ENCODE results near the gene SOBP. TPM values are rescaled to one million over a fixed set of nuclear protein-coding genes. Genes with fewer than 3 reads are reported as not detected.

Gene SOBP
- total RNA-seq, 1 experiment from 2014 or later: 10.1 TPM

- TF ChIP-seq, protein P1, sequence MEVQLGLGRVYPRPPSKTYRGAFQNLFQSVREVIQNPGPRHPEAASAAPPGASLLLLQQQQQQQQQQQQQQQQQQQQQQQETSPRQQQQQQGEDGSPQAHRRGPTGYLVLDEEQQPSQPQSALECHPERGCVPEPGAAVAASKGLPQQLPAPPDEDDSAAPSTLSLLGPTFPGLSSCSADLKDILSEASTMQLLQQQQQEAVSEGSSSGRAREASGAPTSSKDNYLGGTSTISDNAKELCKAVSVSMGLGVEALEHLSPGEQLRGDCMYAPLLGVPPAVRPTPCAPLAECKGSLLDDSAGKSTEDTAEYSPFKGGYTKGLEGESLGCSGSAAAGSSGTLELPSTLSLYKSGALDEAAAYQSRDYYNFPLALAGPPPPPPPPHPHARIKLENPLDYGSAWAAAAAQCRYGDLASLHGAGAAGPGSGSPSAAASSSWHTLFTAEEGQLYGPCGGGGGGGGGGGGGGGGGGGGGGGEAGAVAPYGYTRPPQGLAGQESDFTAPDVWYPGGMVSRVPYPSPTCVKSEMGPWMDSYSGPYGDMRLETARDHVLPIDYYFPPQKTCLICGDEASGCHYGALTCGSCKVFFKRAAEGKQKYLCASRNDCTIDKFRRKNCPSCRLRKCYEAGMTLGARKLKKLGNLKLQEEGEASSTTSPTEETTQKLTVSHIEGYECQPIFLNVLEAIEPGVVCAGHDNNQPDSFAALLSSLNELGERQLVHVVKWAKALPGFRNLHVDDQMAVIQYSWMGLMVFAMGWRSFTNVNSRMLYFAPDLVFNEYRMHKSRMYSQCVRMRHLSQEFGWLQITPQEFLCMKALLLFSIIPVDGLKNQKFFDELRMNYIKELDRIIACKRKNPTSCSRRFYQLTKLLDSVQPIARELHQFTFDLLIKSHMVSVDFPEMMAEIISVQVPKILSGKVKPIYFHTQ (CRISPR knock-in tag; IDR thresholded peaks at IDR 0.05): no peak
- no peak for TF ChIP-seq JAZF1 (CRISPR knock-in tag; IDR thresholded peaks at IDR 0.05)
- no peak for TF ChIP-seq JUN (CRISPR knock-in tag; IDR thresholded peaks at IDR 0.05)
- no peak for TF ChIP-seq NR3C1 (CRISPR knock-in tag; conservative IDR thresholded peaks at IDR 0.05; ENCODE audit: low read depth)
- no peak for TF ChIP-seq ZNF138 (CRISPR knock-in tag; conservative IDR thresholded peaks at IDR 0.05)
- no peak for TF ChIP-seq FOXK1 (CRISPR knock-in tag; IDR thresholded peaks at IDR 0.05)
These were observed 41.1 kb upstream of the SOBP start (continued) for GRCh38 chr6:107448776-107449175.

GRCh38 chr6:107458672-107459282, 31.1 kb upstream of the SOBP start:
- no peaks in the 10 kb centered on the region for H3K9me3 Mint-ChIP-seq
- peak; percentile 19 for ATAC-seq
- H3K27ac Mint-ChIP-seq: peak overlapping the region; percentile 88
- H3K4me3 Mint-ChIP-seq: peak overlapping the region; percentile 81
- TF ChIP-seq ERG (CRISPR knock-in tag; IDR thresholded peaks at IDR 0.05) (no peak), SMAD3 (CRISPR knock-in tag; IDR thresholded peaks at IDR 0.05; ENCODE audit: borderline replicate concordance) (no peak), JUN (CRISPR knock-in tag; IDR thresholded peaks at IDR 0.05) (peak; percentile 51; the same call in 1 of the 2 replicates), NR3C1 (CRISPR knock-in tag; conservative IDR thresholded peaks at IDR 0.05; ENCODE audit: low read depth) (no peak), ESRRA (CRISPR knock-in tag; IDR thresholded peaks at IDR 0.05; ENCODE audit: borderline replicate concordance) (0 out of 2 replicates have a peak, but pooled peaks have one; percentile 35)
- DNase-seq (ENCODE audit: low spot score): peak; percentile 32
- ChIA-PET CTCF (interaction anchor here (0.8 to 2.3 kb wide), 30 partner anchors 10 to 280 kb away, joined by 3 to 31 read pairs (median 4); partner anchors contain the start of gene SOBP), POLR2A (interaction anchor here (0.5 to 1.3 kb wide), 9 partner anchors 21 to 403 kb away, joined by 3 to 7 read pairs (median 4); no protein-coding TSS in a partner anchor)
- peaks cover 7% of the 10 kb centered on the region for H3K4me1 Mint-ChIP-seq
- H3K36me3 Mint-ChIP-seq: no peaks in the 10 kb centered on the region
- no peaks in the 10 kb centered on the region for H3K27me3 Mint-ChIP-seq (ENCODE audit: low read depth)

- Mint-ChIP-seq H3K4me1 (peaks cover 7% of the 10 kb centered on the region), H3K36me3 (no peaks in the 10 kb centered on the region), H3K4me3 (peak within 1 kb of the TSS; percentile 81), H3K27me3 (ENCODE audit: low read depth) (no peaks in the 10 kb centered on the region), H3K9me3 (no peaks in the 10 kb centered on the region), H3K27ac (peak within 1 kb of the TSS; percentile 88)
- DNase-seq (ENCODE audit: low spot score) (peak; percentile 99), ATAC-seq (peak; percentile 96)
- POLR2A ChIA-PET: interaction anchor here (0.5 to 1.4 kb wide), 10 partner anchors 21 to 404 kb away, joined by 3 to 7 read pairs (median 4); partner anchors contain the start of gene BEND3
- CTCF ChIA-PET: interaction anchor here (0.6 to 2.3 kb wide), 32 partner anchors 9 to 345 kb away, joined by 3 to 31 read pairs (median 4); partner anchors contain the start of genes BEND3 and SOBP
- TF ChIP-seq TEAD1 (CRISPR knock-in tag; IDR thresholded peaks at IDR 0.05) (no peak; the same call in 1 of the 2 replicates), GABPB1 (CRISPR knock-in tag; IDR thresholded peaks at IDR 0.05) (peak; percentile 53; the same call in 1 of the 2 replicates), MXD4 (CRISPR knock-in tag; IDR thresholded peaks at IDR 0.05; ENCODE audit: borderline replicate concordance) (no peak), USF2 (CRISPR knock-in tag; IDR thresholded peaks at IDR 0.05) (peak; percentile 27; the same call in 1 of the 2 replicates), FOXP4 (CRISPR knock-in tag; IDR thresholded peaks at IDR 0.05) (peak; percentile 80; the same call in 1 of the 2 replicates), KAT7 (CRISPR knock-in tag; IDR thresholded peaks at IDR 0.05; ENCODE audit: borderline replicate concordance) (0 out of 2 replicates have a peak, but pooled peaks have one; percentile 7), FOXP1 (CRISPR knock-in tag; IDR thresholded peaks at IDR 0.05; ENCODE audit: borderline replicate concordance) (peak; percentile 90), ETV6 (CRISPR knock-in tag; IDR thresholded peaks at IDR 0.05) (peak; percentile 59; the same call in 1 of the 2 replicates), ATF1 (CRISPR knock-in tag; IDR thresholded peaks at IDR 0.05) (peak; percentile 77; the same call in 1 of the 2 replicates), CREM (CRISPR knock-in tag; IDR thresholded peaks at IDR 0.05) (no peak; the same call in 1 of the 2 replicates), JUN (CRISPR knock-in tag; IDR thresholded peaks at IDR 0.05) (0 out of 2 replicates have a peak, but pooled peaks have one; percentile 10), CBFB (CRISPR knock-in tag; IDR thresholded peaks at IDR 0.05; ENCODE audit: low read depth) (peak; percentile 90; the same call in 1 of the 2 replicates), FOXK1 (CRISPR knock-in tag; IDR thresholded peaks at IDR 0.05) (peak; percentile 35; the same call in 1 of the 2 replicates), TP53 (CRISPR knock-in tag; IDR thresholded peaks at IDR 0.05) (peak; percentile 59; the same call in 1 of the 2 replicates)
- TF ChIP-seq, protein P2, sequence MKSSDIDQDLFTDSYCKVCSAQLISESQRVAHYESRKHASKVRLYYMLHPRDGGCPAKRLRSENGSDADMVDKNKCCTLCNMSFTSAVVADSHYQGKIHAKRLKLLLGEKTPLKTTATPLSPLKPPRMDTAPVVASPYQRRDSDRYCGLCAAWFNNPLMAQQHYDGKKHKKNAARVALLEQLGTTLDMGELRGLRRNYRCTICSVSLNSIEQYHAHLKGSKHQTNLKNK (CRISPR knock-in tag; IDR thresholded peaks at IDR 0.05): no peak
These were observed 30.4 kb upstream of the SOBP start, which contains the start of gene PDSS2 for GRCh38 chr6:107459283-107460082. Gene PDSS2 (minus strand): TSS chr6:107459564. CDS start chr6:107459285, 279 bp downstream.

All from WTC11 (cell line).